Gastrocnemius medialis (tissue), 4 donors: ENCODE data around the gene ACAA2. TPM values are rescaled to one million over a fixed set of nuclear protein-coding genes. Genes with fewer than 3 reads are reported as not detected.
"Not testable (repeated sequence)": the region's sequence is repeated elsewhere in the genome, so short reads cannot be mapped to it uniquely, and the experiment has no call there.

Experiments used
- ATAC-seq, 2 donors: fragments of 150-250 bp; one replicate each; pipeline ENCODE4 v1.9.1; 2016
- DNase-seq, 2 donors: peaks; one replicate each; pipeline ENCODE4 v3.0.0-alpha.2; 2019
- H3K27ac ChIP-seq, 4 donors: fragments of 200-600 bp; sonication (generic); 1 replicate in 1 of 4; 2 replicates in 3 of 4; pipeline ENCODE4 v1.5.1; 2016 to 2018; ENCODE audit warnings: mild to moderate bottlenecking in 2 of 4, moderate library complexity in 1 of 4
- H3K27me3 ChIP-seq, 3 donors: fragments of 200-600 bp; sonication (generic) in 2 of 3; 1 replicate in 1 of 3; 2 replicates in 2 of 3; pipeline versions ENCODE4 v1.5.1 to v1.6.0; 2016 to 2019; ENCODE audit warnings: mild to moderate bottlenecking in 1 of 3, moderate library complexity in 1 of 3
- H3K36me3 ChIP-seq, 2 donors: fragments of 200-600 bp; sonication (generic) in 1 of 2; one replicate each; pipeline ENCODE4 v1.5.1; 2017 to 2018
- H3K4me1 ChIP-seq, 2 donors: fragments of 200-600 bp; sonication (generic) in 1 of 2; one replicate each; pipeline ENCODE4 v1.5.1; 2016 to 2017; ENCODE audit warnings: mild to moderate bottlenecking in 2 of 2
- H3K4me3 ChIP-seq, 4 donors: fragments of 200-600 bp; sonication (generic) in 3 of 4; 1 replicate in 1 of 4; 2 replicates in 3 of 4; pipeline ENCODE4 v1.5.1; 2016 to 2019; ENCODE audit warnings: mild to moderate bottlenecking in 2 of 4
- H3K9me3 ChIP-seq, 3 donors: fragments of 200-600 bp; sonication (generic) in 2 of 3; 1 replicate in 1 of 3; 2 replicates in 2 of 3; pipeline ENCODE4 v1.5.1; 2016 to 2019
- CTCF ChIP-seq, 5 experiments: fragments of 450-650 bp in 3 of 5; fragments of 200-600 bp in 2 of 5; sonication (generic) in 2 of 5; IDR thresholded peaks in 4 of 5; conservative IDR thresholded peaks in 1 of 5; 1 replicate in 4 of 5; 2 replicates in 1 of 5; pipeline ENCODE4 v1.5.1; 2016 to 2019; ENCODE audit warnings: antibody characterized with exemption in 5 of 5, mild to moderate bottlenecking in 3 of 5, moderate library complexity in 3 of 5
- POLR2A ChIP-seq, 2 donors: fragments of 450-650 bp; IDR thresholded peaks; one replicate each; pipeline ENCODE4 v1.6.1; 2017; ENCODE audit warnings: antibody characterized with exemption in 2 of 2, mild to moderate bottlenecking in 2 of 2, moderate library complexity in 2 of 2
- in situ Hi-C, 4 donors: fragments of 200-750 bp; cut with MboI; loops; one replicate each; pipeline versions ENCODE4 v1.15.0 to v1.8.0; 2017; ENCODE audit warnings: low sequenced_read_pairs in 4 of 4
- intact Hi-C: fragments of 100-400 bp; cut with DNase I; formaldehyde crosslinking; loops from one replicate; pipeline ENCODE4 v1.15.1; 2023; ENCODE audit warnings: low total_unique reads
- total RNA-seq, 4 donors: library from RNA; depleted of rRNA; stranded (reverse); fragments of >200 nt; gene quantifications; one replicate each; pipeline versions ENCODE4 v1.1.0 to v1.2.3, GENCODE V29; 2016

ACAA2 gene
- total RNA-seq, 4 donors from 2014 or later, result 73.7 to 95.7 (median 79.6) TPM

GRCh38 chr18:49784427-49785185 lies 28.7 kb downstream of the ACAA2 start:
- intact Hi-C loops (no loop called here), in situ Hi-C loops (no loop called here)
- Histone ChIP-seq H3K27ac (peak overlapping the region in 2 of 4 donors; percentile 45 to 58), H3K27me3 (no peaks in the 10 kb centered on the region), H3K4me1 (peaks cover 3 to 11% of the 10 kb centered on the region in 2 donors), H3K9me3 (no peaks in the 10 kb centered on the region), H3K4me3 (no peak overlapping the region), H3K36me3 (peaks cover 0 to 43% of the 10 kb centered on the region in 2 donors)
- DNase-seq, result no peak
- peak in 1 of 2 donors; percentile 61 for ATAC-seq
- TF ChIP-seq CTCF (IDR thresholded peaks at IDR 0.05 in 4 of 5, conservative IDR thresholded peaks at IDR 0.05 in 1 of 5), result peak in 2 of 5 experiments; percentile 9 to 16
- no peak for TF ChIP-seq POLR2A (IDR thresholded peaks at IDR 0.05)

GRCh38 chr18:49783631-49784030 lies 29.7 kb downstream of the ACAA2 start:
- H3K27ac ChIP-seq, result peak overlapping the region in 2 of 4 donors; percentile 45 to 58
- H3K9me3 ChIP-seq, H3K27me3 ChIP-seq, intact Hi-C loops, in situ Hi-C loops, H3K4me3 ChIP-seq, DNase-seq: not testable (repeated sequence)
- H3K36me3 ChIP-seq, result peaks cover 0 to 42% of the 10 kb centered on the region in 2 donors
- peak in 1 of 2 donors; percentile 70 for ATAC-seq
- H3K4me1 ChIP-seq, result peaks cover 3 to 11% of the 10 kb centered on the region in 2 donors

- H3K36me3 ChIP-seq, result peaks cover 0 to 25% of the 10 kb centered on the region in 2 donors
- ATAC-seq, result no peak
Measured at GRCh38 chr18:49778826-49779465, 34.4 kb downstream of the ACAA2 start.

DNA sequence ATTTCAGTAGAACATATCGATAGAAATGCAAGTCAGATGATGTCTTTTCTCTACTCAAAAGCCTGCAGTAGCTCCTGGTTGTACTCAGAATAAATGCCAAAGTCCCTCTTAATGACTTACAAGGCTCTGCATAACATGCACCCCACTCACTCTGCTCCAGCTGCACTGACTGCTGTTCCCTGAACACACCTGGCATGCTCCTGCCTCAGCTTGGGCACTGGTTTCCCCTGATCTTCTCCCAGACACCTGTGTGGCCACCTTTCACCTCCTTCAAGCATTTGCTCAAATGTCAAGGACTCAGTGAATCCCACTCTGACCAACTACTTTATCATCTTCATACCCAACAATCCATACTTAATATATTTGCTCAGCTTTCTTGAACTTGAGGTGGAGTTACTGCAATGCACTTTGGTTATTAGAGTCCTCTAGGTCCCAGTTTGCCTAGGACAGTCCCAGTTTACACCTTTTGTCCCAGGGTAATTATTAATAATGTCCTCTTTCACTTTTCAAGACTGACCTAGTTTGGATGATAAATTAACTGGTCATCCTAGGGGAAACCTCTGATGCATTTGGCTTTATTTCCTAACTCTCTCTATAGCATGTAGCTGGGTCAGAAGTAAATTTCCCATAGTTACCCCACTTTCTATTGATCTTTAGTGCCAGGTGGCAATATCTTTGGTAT lies 44.1 kb downstream of the ACAA2 start:
- no peak for DNase-seq
- ATAC-seq, result no peak
- Histone ChIP-seq H3K4me3 (no peak overlapping the region), H3K27ac (no peak overlapping the region), H3K4me1 (no peaks in the 10 kb centered on the region), H3K9me3 (no peaks in the 10 kb centered on the region), H3K36me3 (no peaks in the 10 kb centered on the region), H3K27me3 (no peaks in the 10 kb centered on the region)
- in situ Hi-C loops (loop anchor here in 1 of 4 donors (25.0 kb wide), 1 partner anchor 207 kb away; the partner anchor contains the start of gene LIPG), intact Hi-C loops (loop anchor here (5.0 kb wide), 1 partner anchor 257 kb away; no protein-coding TSS in a partner anchor)
- no peak for TF ChIP-seq CTCF (IDR thresholded peaks at IDR 0.05 in 4 of 5, conservative IDR thresholded peaks at IDR 0.05 in 1 of 5)
- no peak for TF ChIP-seq POLR2A (IDR thresholded peaks at IDR 0.05)

More at GRCh38 chr18:49778826-49779465, 34.4 kb downstream of the ACAA2 start:
- Histone ChIP-seq H3K27ac (no peak overlapping the region), H3K4me3 (no peak overlapping the region), H3K4me1 (peaks cover 2 to 5% of the 10 kb centered on the region in 2 donors), H3K9me3 (no peaks in the 10 kb centered on the region), H3K27me3 (no peaks in the 10 kb centered on the region)
- no peak for DNase-seq
- intact Hi-C loops, result no loop called here
- TF ChIP-seq CTCF (IDR thresholded peaks at IDR 0.05 in 4 of 5, conservative IDR thresholded peaks at IDR 0.05 in 1 of 5) (no peak), POLR2A (IDR thresholded peaks at IDR 0.05) (no peak)
- in situ Hi-C loops, result no loop called here
